T1000 (cell line): Measurements from ENCODE around the gene ADCY9.
"Not testable (repeated sequence)": the region's sequence is repeated elsewhere in the genome, so short reads cannot be mapped to it uniquely, and the experiment has no call there.

Experiments used
- DNase-seq: peaks from one replicate; lab custom pipeline; 2025; ENCODE audit warnings: mixed read lengths; lab: John Stamatoyannopoulos, UW

ADCY9 gene

GRCh38 chr16:4093495-4094126 is 22.6 kb downstream of the ADCY9 start:
- DNase-seq, result no peak

GRCh38 chr16:4092547-4093265 is 23.5 kb downstream of the ADCY9 start:
- no peak for DNase-seq

DNA sequence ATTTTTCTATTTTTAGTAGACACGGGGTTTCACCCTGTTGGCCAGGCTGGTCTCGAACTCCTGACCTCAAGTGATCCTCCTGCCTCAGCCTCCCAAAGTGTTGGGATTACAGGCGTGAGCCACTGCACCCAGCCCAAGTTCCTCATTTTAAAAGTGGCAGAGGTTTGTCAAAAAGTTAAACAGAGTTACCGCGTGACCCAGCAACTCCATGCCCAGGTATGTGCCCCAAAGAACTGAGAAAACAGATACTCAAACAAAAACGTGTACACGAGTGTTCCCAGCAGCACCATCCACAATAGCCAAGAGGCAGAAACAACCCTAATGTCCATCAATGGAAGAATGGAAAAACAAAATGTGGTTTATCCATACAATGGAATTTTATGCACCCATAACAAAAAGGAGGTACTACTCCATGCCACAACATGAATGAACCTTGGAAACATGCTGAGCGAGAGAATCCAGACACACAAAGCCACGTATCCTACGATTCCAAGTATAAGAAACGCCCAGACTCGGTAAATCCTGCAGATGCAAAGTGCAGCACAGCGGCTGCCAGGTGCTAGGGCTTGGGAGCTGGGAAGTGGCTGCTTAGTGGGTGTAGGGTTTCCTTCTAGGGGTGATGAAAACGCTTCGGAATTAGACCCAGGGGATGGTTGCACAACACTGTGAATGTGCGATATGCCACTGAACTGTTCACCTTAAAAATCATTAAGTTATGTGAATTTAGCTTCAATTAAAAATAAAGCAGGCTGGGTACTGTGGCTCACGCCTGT is 24.8 kb downstream of the ADCY9 start:
- no peak for DNase-seq

- no peak for DNase-seq
These were observed 25.8 kb downstream of the ADCY9 start for GRCh38 chr16:4090351-4090851.

GRCh38 chr16:4089811-4090301 is 26.4 kb downstream of the ADCY9 start:
- no peak for DNase-seq

- DNase-seq, result no peak
These were observed 26.9 kb downstream of the ADCY9 start for GRCh38 chr16:4089251-4089810.

DNA sequence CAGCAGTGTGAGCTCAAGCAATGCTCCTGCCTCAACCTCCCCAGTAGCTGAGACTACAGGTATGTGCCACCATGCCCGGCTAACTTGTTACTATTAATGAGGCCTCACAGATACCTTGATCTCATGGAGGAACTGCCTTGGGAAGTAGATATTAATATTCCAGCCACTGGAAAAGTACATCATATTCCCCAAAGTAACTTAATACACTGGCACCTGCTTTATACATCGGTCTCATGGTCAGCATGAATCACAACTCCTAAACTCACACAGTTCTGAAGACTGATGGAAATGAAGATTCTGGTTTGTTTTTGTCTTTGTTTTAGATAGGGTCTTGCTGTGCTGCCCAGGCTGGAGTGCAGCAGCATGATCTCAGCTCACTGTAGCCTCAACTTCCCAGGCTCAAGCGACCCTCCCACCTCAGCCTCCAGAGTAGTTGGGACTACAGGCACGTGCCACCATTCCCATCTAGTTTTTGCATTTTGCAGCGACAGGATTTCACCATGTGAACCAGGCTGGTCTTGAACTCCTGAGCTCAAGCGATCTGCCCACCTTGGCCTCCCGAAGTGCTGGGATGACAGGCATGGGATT is 28.2 kb downstream of the ADCY9 start:
- no peak for DNase-seq

- no peak for DNase-seq
These were observed 28.9 kb downstream of the ADCY9 start for GRCh38 chr16:4087099-4087885.

GRCh38 chr16:4086153-4086552 is 30.1 kb downstream of the ADCY9 start:
- DNase-seq, result no peak

DNA sequence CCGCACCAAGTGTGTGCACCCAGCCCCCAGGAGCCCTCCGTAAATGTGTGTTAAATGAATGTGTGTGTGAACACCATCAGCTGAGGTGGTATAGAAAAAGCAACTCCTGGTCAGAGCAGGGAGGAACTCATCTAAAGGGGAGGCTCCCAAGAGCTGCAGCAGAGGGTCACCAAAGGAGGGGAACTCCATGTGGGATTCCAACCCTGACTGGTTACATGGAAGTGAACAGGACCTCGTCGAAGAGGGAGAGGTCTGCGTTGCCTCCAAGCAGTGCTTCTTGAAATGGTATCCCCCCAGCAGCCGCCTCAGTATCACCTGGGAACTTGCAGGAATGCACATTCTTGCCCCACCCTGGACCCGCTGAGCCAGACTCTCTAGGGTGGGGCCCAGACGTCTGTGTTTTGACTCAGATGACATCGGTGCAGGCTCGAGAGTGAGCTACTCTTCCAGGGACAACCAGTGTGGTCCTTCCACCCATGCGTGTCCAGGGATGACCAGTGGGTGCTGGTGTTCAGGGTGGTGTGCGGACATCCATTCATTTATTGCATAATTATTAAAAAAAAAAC is 30.8 kb downstream of the ADCY9 start:
- no peak for DNase-seq

DNA sequence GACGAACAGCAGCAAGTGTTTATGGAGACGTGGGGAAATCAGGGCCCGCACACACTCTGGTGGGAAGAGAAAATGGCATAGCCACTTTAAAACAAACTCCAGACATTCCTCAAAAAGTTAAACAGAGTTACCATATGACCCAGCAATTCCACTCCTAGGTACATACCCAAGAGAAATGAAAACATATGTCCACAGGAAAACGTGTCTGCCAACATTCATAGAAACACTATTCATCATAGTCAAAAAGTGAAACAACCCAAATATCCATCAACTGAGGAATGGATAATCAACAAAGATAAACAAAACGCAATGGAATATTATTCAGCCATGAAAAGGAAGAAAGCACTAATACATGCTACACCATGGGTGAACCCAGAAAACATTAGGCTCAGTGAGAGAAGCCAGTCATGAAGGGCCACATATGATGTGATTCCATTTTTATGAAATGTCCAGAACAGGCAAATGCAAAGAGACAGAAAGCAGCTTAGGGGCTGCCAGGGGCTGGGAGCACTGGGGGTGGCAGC is 32.8 kb downstream of the ADCY9 start:
- DNase-seq, result no peak

GRCh38 chr16:4082474-4083044 is 33.7 kb downstream of the ADCY9 start:
- no peak for DNase-seq

- DNase-seq, result no peak
These were observed 34.7 kb downstream of the ADCY9 start for GRCh38 chr16:4081521-4082021.

DNA sequence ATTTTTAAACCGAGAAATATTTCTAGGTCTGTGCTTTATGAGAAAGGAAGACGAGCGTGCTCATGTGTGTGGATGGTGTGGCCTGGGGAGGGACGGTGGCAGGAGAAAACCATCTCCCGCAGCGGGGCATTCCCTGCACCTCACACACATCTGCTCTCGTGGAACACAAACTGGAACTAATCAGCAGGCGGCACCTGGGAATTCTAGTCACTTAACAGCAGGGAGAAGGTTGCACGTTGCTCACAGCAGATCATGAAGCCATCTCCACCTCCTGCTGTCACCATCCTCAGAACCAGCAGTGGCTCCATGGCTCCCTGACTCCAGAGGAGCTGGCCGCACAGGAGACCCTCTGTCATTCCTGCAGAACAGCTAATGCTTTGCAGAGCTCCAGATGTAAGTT is 35.2 kb downstream of the ADCY9 start:
- no peak for DNase-seq

GRCh38 chr16:4077174-4077649 is 39.0 kb downstream of the ADCY9 start:
- no peak for DNase-seq

- DNase-seq, result no peak
These were observed 40.7 kb downstream of the ADCY9 start for GRCh38 chr16:4075534-4075933.

DNA sequence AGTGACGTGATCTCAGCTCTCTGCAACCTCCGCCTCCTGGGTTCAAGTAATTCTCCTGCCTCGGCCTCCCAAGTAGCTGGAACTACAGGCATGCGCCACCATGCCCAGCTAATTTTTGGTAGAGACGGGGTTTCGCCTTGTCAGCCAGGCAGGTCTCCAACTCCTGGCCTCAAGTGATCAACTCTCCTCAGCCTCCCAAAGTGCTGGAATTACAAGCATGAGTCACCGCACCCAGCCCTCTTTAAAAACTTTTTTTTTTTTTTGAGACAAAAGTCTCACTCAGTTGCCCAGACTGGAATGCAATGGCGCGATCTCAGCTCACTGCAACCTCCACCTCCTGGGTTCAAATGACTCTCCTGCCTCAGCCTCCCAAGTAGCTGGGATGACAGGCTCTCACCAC is 43.1 kb downstream of the ADCY9 start:
- not testable (repeated sequence) for DNase-seq

GRCh38 chr16:4071686-4072561 is 44.3 kb downstream of the ADCY9 start:
- no peak for DNase-seq

DNA sequence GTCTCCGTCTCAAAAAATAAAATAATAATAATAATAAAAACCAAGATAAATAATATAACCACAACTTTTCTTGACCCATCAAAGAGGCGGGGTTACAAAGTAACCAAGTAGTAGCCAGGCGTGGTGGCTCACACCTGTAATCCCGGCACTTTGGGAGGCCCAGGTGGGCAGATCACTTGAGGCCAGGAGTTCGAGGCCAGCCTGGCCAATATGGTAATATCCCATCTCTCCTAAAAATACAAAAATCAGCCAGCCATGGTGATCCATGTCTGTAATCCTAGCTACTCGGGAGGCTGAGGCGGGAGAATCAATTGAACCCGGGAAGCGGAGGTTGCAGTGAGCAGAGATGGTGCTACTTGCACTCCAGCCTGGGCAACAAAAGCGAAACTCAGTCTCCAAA is 45.3 kb downstream of the ADCY9 start:
- no peak for DNase-seq
